Central memory CD8-positive, alpha-beta T cell (primary cell): ENCODE results near the gene CORO2A.

Experiments used
- ATAC-seq: fragments of 150-1000 bp; cut with Tn5 transposase; replicated peaks from 2 replicates; pipeline ENCODE4 v1.10.0; 2022; ENCODE audit warnings: mild to moderate bottlenecking, moderate FRiP score, moderate number of reproducible peaks; ENCODE audit not compliant: poor library complexity, severe bottlenecking; ENCODE audit errors: extremely low read depth
- DNase-seq, 2 donors: peaks; one replicate each; pipeline ENCODE4 v3.0.0; 2021; ENCODE audit warnings: low spot score in 2 of 2
- H3K27ac Mint-ChIP-seq: one replicate; pipeline ENCODE4 v1.8.0; 2022; ENCODE audit warnings: low read depth, mild to moderate bottlenecking, moderate library complexity, mixed read lengths
- H3K27me3 Mint-ChIP-seq: one replicate; pipeline ENCODE4 v1.8.0; 2022; ENCODE audit warnings: mixed read lengths
- H3K36me3 Mint-ChIP-seq: one replicate; pipeline ENCODE4 v1.8.0; 2022; ENCODE audit warnings: mild to moderate bottlenecking, moderate library complexity, mixed read lengths; ENCODE audit not compliant: insufficient read depth
- H3K4me1 Mint-ChIP-seq: one replicate; pipeline ENCODE4 v1.8.0; 2022; ENCODE audit warnings: mixed read lengths
- H3K4me3 Mint-ChIP-seq: one replicate; pipeline ENCODE4 v1.8.0; 2022; ENCODE audit warnings: mild to moderate bottlenecking, moderate library complexity, mixed read lengths
- H3K9me3 Mint-ChIP-seq: one replicate; pipeline ENCODE4 v1.8.0; 2022; ENCODE audit warnings: mixed read lengths

The CORO2A gene

GRCh38 chr9:98172604-98173003, 19.8 kb downstream of the CORO2A start:
- peaks cover 48% of the 10 kb centered on the region for H3K4me1 Mint-ChIP-seq

GRCh38 chr9:98171176-98171925, 21.1 kb downstream of the CORO2A start:
- H3K36me3 Mint-ChIP-seq = peaks cover 3% of the 10 kb centered on the region
- H3K27ac Mint-ChIP-seq = peak overlapping the region; percentile 94
- H3K27me3 Mint-ChIP-seq = no peaks in the 10 kb centered on the region
- H3K4me3 Mint-ChIP-seq = peak overlapping the region; percentile 9
- H3K9me3 Mint-ChIP-seq = no peaks in the 10 kb centered on the region
- no peak for DNase-seq
- ATAC-seq = no peak
- H3K4me1 Mint-ChIP-seq = peaks cover 50% of the 10 kb centered on the region

More at GRCh38 chr9:98172604-98173003, 19.8 kb downstream of the CORO2A start:
- no peak overlapping the region for H3K4me3 Mint-ChIP-seq
- peaks cover 3% of the 10 kb centered on the region for H3K36me3 Mint-ChIP-seq
- no peak for ATAC-seq
- no peak overlapping the region for H3K27ac Mint-ChIP-seq
- no peaks in the 10 kb centered on the region for H3K9me3 Mint-ChIP-seq
- no peaks in the 10 kb centered on the region for H3K27me3 Mint-ChIP-seq
- DNase-seq = no peak

GRCh38 chr9:98168941-98169488, 23.4 kb downstream of the CORO2A start:
- H3K27me3 Mint-ChIP-seq = no peaks in the 10 kb centered on the region
- DNase-seq (no peak), ATAC-seq (peak; percentile 88)
- peak overlapping the region; percentile 55 for H3K4me3 Mint-ChIP-seq
- H3K27ac Mint-ChIP-seq = peak overlapping the region; percentile 94
- H3K36me3 Mint-ChIP-seq = peaks cover 5% of the 10 kb centered on the region
- peaks cover 67% of the 10 kb centered on the region for H3K4me1 Mint-ChIP-seq
- H3K9me3 Mint-ChIP-seq = no peaks in the 10 kb centered on the region

- H3K27me3 Mint-ChIP-seq = no peaks in the 10 kb centered on the region
- peak overlapping the region; percentile 78 for H3K27ac Mint-ChIP-seq
- ATAC-seq (no peak), DNase-seq (no peak)
- H3K36me3 Mint-ChIP-seq = peaks cover 8% of the 10 kb centered on the region
- no peaks in the 10 kb centered on the region for H3K9me3 Mint-ChIP-seq
- H3K4me1 Mint-ChIP-seq = peaks cover 70% of the 10 kb centered on the region
- H3K4me3 Mint-ChIP-seq = peak overlapping the region; percentile 13
Measured at GRCh38 chr9:98168153-98168780, 24.2 kb downstream of the CORO2A start.

- Mint-ChIP-seq H3K27me3 (no peaks in the 10 kb centered on the region), H3K9me3 (no peaks in the 10 kb centered on the region)
- no peak for DNase-seq
Measured at GRCh38 chr9:98164912-98165311, 27.5 kb downstream of the CORO2A start.

GRCh38 chr9:98162613-98163012, 29.8 kb downstream of the CORO2A start:
- no peak overlapping the region for H3K4me3 Mint-ChIP-seq
- H3K4me1 Mint-ChIP-seq = peaks cover 65% of the 10 kb centered on the region
- H3K36me3 Mint-ChIP-seq = peaks cover 11% of the 10 kb centered on the region
- H3K27me3 Mint-ChIP-seq = no peaks in the 10 kb centered on the region
- H3K9me3 Mint-ChIP-seq = no peaks in the 10 kb centered on the region
- no peak for ATAC-seq
- H3K27ac Mint-ChIP-seq = no peak overlapping the region
- no peak for DNase-seq

More at GRCh38 chr9:98164912-98165311, 27.5 kb downstream of the CORO2A start:
- Mint-ChIP-seq H3K4me1 (peaks cover 63% of the 10 kb centered on the region), H3K4me3 (no peak overlapping the region), H3K27ac (no peak overlapping the region), H3K36me3 (peaks cover 7% of the 10 kb centered on the region)
- ATAC-seq = no peak

GRCh38 chr9:98161851-98162250, 30.6 kb downstream of the CORO2A start:
- Mint-ChIP-seq H3K4me1 (peaks cover 60% of the 10 kb centered on the region), H3K27ac (no peak overlapping the region)

GRCh38 chr9:98159790-98160189, 32.6 kb downstream of the CORO2A start:
- H3K9me3 Mint-ChIP-seq = no peaks in the 10 kb centered on the region
- ATAC-seq (no peak), DNase-seq (no peak)
- peak overlapping the region; percentile 79 for H3K27ac Mint-ChIP-seq
- H3K4me3 Mint-ChIP-seq = no peak overlapping the region
- peaks cover 24% of the 10 kb centered on the region for H3K36me3 Mint-ChIP-seq
- H3K27me3 Mint-ChIP-seq = no peaks in the 10 kb centered on the region
- H3K4me1 Mint-ChIP-seq = peaks cover 45% of the 10 kb centered on the region

More at GRCh38 chr9:98161851-98162250, 30.6 kb downstream of the CORO2A start:
- H3K36me3 Mint-ChIP-seq = peaks cover 12% of the 10 kb centered on the region
- no peaks in the 10 kb centered on the region for H3K27me3 Mint-ChIP-seq
- no peak for DNase-seq
- no peak for ATAC-seq
- H3K4me3 Mint-ChIP-seq = no peak overlapping the region
- H3K9me3 Mint-ChIP-seq = no peaks in the 10 kb centered on the region

GRCh38 chr9:98159301-98159700, 33.1 kb downstream of the CORO2A start:
- no peaks in the 10 kb centered on the region for H3K9me3 Mint-ChIP-seq
- ATAC-seq (no peak), DNase-seq (no peak)
- no peaks in the 10 kb centered on the region for H3K27me3 Mint-ChIP-seq
- H3K4me3 Mint-ChIP-seq = no peak overlapping the region
- peak overlapping the region; percentile 79 for H3K27ac Mint-ChIP-seq
- peaks cover 24% of the 10 kb centered on the region for H3K36me3 Mint-ChIP-seq
- H3K4me1 Mint-ChIP-seq = peaks cover 40% of the 10 kb centered on the region

GRCh38 chr9:98158071-98158831, 34.2 kb downstream of the CORO2A start:
- no peak overlapping the region for H3K27ac Mint-ChIP-seq
- H3K9me3 Mint-ChIP-seq = no peaks in the 10 kb centered on the region
- peaks cover 19% of the 10 kb centered on the region for H3K36me3 Mint-ChIP-seq
- no peak overlapping the region for H3K4me3 Mint-ChIP-seq
- DNase-seq (no peak), ATAC-seq (peak; percentile 43)
- H3K4me1 Mint-ChIP-seq = peaks cover 30% of the 10 kb centered on the region
- no peaks in the 10 kb centered on the region for H3K27me3 Mint-ChIP-seq

GRCh38 chr9:98157372-98157771, 35.1 kb downstream of the CORO2A start:
- Mint-ChIP-seq H3K36me3 (peaks cover 19% of the 10 kb centered on the region), H3K4me1 (peaks cover 29% of the 10 kb centered on the region), H3K9me3 (no peaks in the 10 kb centered on the region), H3K4me3 (no peak overlapping the region), H3K27ac (no peak overlapping the region), H3K27me3 (no peaks in the 10 kb centered on the region)
- DNase-seq = no peak
- ATAC-seq = no peak

GRCh38 chr9:98154678-98155077, 37.8 kb downstream of the CORO2A start:
- Mint-ChIP-seq H3K9me3 (no peaks in the 10 kb centered on the region), H3K27ac (no peak overlapping the region), H3K4me1 (peaks cover 23% of the 10 kb centered on the region), H3K27me3 (no peaks in the 10 kb centered on the region), H3K4me3 (no peak overlapping the region), H3K36me3 (peaks cover 19% of the 10 kb centered on the region)
- DNase-seq (no peak), ATAC-seq (no peak)
